Calu3 (cell line): ENCODE results near the gene DCAF6. TPM values are rescaled to one million over a fixed set of nuclear protein-coding genes. Genes with fewer than 3 reads are reported as not detected.

Experiments used
- BruUV-seq: library from RNA; stranded (reverse); fragments of 400-500 nt; replicated peaks from 2 replicates; lab custom pipeline; 2021; lab: Mats Ljungman, UMichigan
- CTCF ChIA-PET: fragments of 300-600 bp; sonication (Branson Sonifier 250); formaldehyde crosslinking; loops from one replicate; lab custom pipeline; 2022; ENCODE audit warnings: antibody characterized with exemption; lab: Charles Lee
- DNase-seq: peaks from one replicate; pipeline ENCODE4 v3.0.0; 2022
- H3K27ac Mint-ChIP-seq: one replicate; pipeline ENCODE4 v1.8.0; 2022; ENCODE audit warnings: mixed read lengths; ENCODE audit not compliant: unreplicated experiment
- H3K27me3 Mint-ChIP-seq: one replicate; pipeline ENCODE4 v1.8.0; 2022; ENCODE audit warnings: mixed read lengths; ENCODE audit not compliant: unreplicated experiment
- H3K36me3 Mint-ChIP-seq: one replicate; pipeline ENCODE4 v1.8.0; 2022; ENCODE audit warnings: mild to moderate bottlenecking, moderate library complexity, mixed read lengths; ENCODE audit not compliant: insufficient read depth, unreplicated experiment
- H3K4me1 Mint-ChIP-seq: one replicate; pipeline ENCODE4 v1.8.0; 2022; ENCODE audit warnings: mild to moderate bottlenecking, low read depth, mixed read lengths; ENCODE audit not compliant: unreplicated experiment
- H3K4me3 Mint-ChIP-seq: one replicate; pipeline ENCODE4 v1.8.0; 2022; ENCODE audit warnings: mild to moderate bottlenecking, low read depth, moderate library complexity, mixed read lengths; ENCODE audit not compliant: unreplicated experiment
- H3K9me3 Mint-ChIP-seq: one replicate; pipeline ENCODE4 v1.8.0; 2022; ENCODE audit warnings: low read depth, mixed read lengths; ENCODE audit not compliant: unreplicated experiment
- intact Hi-C: fragments of 100-400 bp; cut with micrococcal nuclease; formaldehyde crosslinking; loops from one replicate; pipeline ENCODE4 v1.10.0; 2022; ENCODE audit not compliant: unreplicated experiment
- total RNA-seq: library from RNA; stranded (reverse); gene quantifications from 2 replicates; pipeline ENCODE4 v1.2.3, GENCODE V29; 2022
- TF ChIP-seq, protein P1 (sequence below): fragments of 200-600 bp; IDR thresholded peaks from one replicate; pipeline ENCODE4 v1.8.0; 2022; ENCODE audit warnings: antibody characterized with exemption; ENCODE audit not compliant: unreplicated experiment

The DCAF6 gene
- total RNA-seq, 1 experiment from 2014 or later: 64.0 TPM

DNA sequence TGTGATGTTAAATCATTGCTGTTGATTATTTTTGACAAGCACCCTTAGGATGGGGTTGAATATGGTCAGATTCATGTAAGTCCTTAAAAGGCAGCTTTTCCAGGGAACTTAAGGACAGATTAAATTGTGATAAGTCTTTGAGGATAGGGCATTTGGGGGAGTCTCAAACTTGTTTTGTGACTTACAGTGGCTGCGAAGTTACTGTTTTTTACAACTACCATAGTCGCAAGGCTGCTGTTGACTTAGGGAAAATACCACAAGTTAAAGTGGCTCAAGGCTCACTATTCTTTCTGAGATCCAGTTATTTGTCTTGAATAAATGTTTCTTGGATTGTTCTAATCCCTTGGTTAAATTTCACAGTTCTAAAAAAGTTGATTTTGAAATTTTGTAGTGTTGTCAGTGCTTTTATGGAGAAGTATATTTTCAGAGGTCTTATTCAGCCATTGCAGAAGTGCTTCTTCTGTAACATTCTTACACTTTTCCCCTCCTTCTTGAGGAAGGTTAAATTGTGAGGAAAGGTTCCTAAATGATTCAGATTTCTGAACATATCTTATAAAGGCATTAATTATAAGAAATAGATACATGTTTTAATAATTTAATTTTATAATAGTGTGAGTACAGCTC is 47.4 kb downstream of the DCAF6 start:
- no peak for DNase-seq
- Mint-ChIP-seq H3K4me3 (no peak overlapping the region), H3K27ac (no peak overlapping the region), H3K27me3 (no peaks in the 10 kb centered on the region), H3K4me1 (peaks cover 8% of the 10 kb centered on the region), H3K9me3 (no peaks in the 10 kb centered on the region), H3K36me3 (peaks cover 5% of the 10 kb centered on the region)
- TF ChIP-seq, protein P1, sequence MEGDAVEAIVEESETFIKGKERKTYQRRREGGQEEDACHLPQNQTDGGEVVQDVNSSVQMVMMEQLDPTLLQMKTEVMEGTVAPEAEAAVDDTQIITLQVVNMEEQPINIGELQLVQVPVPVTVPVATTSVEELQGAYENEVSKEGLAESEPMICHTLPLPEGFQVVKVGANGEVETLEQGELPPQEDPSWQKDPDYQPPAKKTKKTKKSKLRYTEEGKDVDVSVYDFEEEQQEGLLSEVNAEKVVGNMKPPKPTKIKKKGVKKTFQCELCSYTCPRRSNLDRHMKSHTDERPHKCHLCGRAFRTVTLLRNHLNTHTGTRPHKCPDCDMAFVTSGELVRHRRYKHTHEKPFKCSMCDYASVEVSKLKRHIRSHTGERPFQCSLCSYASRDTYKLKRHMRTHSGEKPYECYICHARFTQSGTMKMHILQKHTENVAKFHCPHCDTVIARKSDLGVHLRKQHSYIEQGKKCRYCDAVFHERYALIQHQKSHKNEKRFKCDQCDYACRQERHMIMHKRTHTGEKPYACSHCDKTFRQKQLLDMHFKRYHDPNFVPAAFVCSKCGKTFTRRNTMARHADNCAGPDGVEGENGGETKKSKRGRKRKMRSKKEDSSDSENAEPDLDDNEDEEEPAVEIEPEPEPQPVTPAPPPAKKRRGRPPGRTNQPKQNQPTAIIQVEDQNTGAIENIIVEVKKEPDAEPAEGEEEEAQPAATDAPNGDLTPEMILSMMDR: no peak
- no TSS peak for BruUV-seq
- CTCF ChIA-PET: no interaction called here
- intact Hi-C loops: no loop called here

DNA sequence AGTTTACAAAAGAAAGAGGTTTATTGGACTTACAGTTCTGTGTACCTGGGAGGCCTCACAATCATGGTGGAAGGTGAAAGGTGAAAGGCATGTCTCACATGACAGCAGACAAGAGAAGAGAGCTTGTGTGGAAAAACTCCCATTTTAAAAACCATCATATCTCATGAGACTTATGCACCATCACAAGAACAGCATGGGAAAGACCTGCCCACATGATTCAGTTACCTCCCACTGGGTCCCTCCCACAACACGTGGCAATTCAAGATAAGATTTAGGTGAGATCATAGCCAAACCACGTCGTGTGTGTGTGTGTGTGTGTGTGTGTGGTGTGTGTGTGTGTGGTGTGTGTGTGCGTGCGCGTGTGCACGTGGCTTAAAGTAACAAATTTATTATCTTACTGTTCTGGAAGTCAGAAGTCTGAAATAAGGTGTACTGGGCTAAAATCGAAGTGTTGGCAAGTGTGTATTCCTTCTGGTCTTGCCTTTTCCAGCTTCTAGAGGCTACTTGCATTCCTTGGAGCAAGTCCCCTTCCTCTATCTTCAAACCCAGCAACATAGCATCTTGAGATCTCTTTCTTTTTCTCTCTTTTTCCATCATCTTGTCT is 48.5 kb downstream of the DCAF6 start:
- CTCF ChIA-PET: no interaction called here
- BruUV-seq: no TSS peak
- Mint-ChIP-seq H3K4me3 (no peak overlapping the region), H3K4me1 (peaks cover 8% of the 10 kb centered on the region), H3K27ac (no peak overlapping the region), H3K9me3 (no peaks in the 10 kb centered on the region), H3K27me3 (no peaks in the 10 kb centered on the region), H3K36me3 (no peaks in the 10 kb centered on the region)
- intact Hi-C loops: no loop called here
- TF ChIP-seq, protein P1: no peak
- no peak for DNase-seq

DNA sequence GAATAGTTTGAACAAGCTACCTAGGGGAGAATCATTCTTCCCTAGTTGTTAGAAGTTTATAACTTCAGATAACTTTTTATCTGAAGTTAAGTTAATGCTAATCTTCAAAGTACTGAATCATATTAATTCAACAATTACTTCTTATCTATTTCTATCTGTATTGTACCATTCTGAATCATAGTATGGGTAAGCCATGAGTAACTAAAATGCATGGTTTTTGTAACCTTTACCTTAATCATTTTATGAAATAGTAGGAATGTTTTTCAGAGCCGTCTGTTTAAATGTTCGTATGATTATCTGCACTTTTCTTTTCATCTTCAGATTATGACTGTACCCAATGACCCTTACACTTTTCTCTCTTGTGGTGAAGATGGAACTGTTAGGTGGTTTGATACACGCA is 50.7 kb downstream of the DCAF6 start:
- DNase-seq: no peak
- BruUV-seq: no TSS peak
- Mint-ChIP-seq H3K4me1 (peaks cover 8% of the 10 kb centered on the region), H3K36me3 (no peaks in the 10 kb centered on the region), H3K27ac (no peak overlapping the region), H3K27me3 (no peaks in the 10 kb centered on the region), H3K9me3 (no peaks in the 10 kb centered on the region), H3K4me3 (no peak overlapping the region)
- intact Hi-C loops: no loop called here
- TF ChIP-seq, protein P1: no peak
- CTCF ChIA-PET: no interaction called here

DNA sequence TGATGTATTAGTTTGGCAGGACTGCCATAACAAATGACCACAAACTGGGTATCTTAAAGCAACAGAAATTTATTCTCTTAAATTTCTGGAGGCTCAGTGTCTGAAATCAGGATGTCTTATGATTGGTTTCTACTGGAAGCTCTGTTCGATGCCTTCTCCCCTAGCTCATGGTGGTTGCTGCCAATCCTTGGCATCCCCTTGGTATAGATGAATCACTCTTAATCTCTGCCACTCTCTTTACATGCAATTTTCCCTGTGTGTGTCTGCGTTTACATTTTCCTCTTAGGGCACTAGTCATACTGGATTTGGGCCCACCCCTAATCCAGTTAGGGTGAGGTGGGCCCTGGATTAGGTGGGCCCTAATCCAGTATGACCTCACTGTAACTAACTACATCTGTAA is 55.1 kb downstream of the DCAF6 start:
- no TSS peak for BruUV-seq
- Mint-ChIP-seq H3K9me3 (no peaks in the 10 kb centered on the region), H3K4me1 (peaks cover 7% of the 10 kb centered on the region), H3K27me3 (no peaks in the 10 kb centered on the region), H3K36me3 (peaks cover 6% of the 10 kb centered on the region), H3K4me3 (no peak overlapping the region), H3K27ac (no peak overlapping the region)
- TF ChIP-seq, protein P1: no peak
- no peak for DNase-seq
- intact Hi-C loops: no loop called here
- CTCF ChIA-PET: no interaction called here
